GM12864 (cell line): Measurements from ENCODE around the gene OSM.

Experiments used
- DNase-seq: peaks from one replicate; pipeline ENCODE4 v3.0.0-alpha.2; 2011; ENCODE audit warnings: low read depth
- H3K4me3 ChIP-seq: 2 replicates; pipeline ENCODE4 v1.5.1; 2011; ENCODE audit warnings: mild to moderate bottlenecking, low read depth, low read length, control low read depth
- CTCF ChIP-seq: IDR thresholded peaks from 2 replicates; pipeline ENCODE4 v1.5.1; 2011; ENCODE audit warnings: low read depth, mild to moderate bottlenecking, moderate library complexity, low read length, control low read depth, inconsistent platforms; ENCODE audit errors: missing control alignments

Gene OSM

GRCh38 chr22:30277547-30278344, 11.1 kb upstream of the OSM start:
- no peak for TF ChIP-seq CTCF
- no peak for DNase-seq
- H3K4me3 ChIP-seq: no peak overlapping the region

GRCh38 chr22:30276039-30276438, 9.4 kb upstream of the OSM start:
- no peak overlapping the region for H3K4me3 ChIP-seq
- no peak for DNase-seq

GRCh38 chr22:30275625-30276024, 9.0 kb upstream of the OSM start:
- no peak for TF ChIP-seq CTCF
- H3K4me3 ChIP-seq: no peak overlapping the region

More at GRCh38 chr22:30276039-30276438, 9.4 kb upstream of the OSM start:
- no peak for TF ChIP-seq CTCF

GRCh38 chr22:30274437-30274812, 7.8 kb upstream of the OSM start:
- no peak for TF ChIP-seq CTCF
- no peak for DNase-seq
- no peak overlapping the region for H3K4me3 ChIP-seq

More at GRCh38 chr22:30275625-30276024, 9.0 kb upstream of the OSM start:
- no peak for DNase-seq

GRCh38 chr22:30273711-30274436, 7.2 kb upstream of the OSM start:
- DNase-seq: no peak
- TF ChIP-seq CTCF: no peak
- no peak overlapping the region for H3K4me3 ChIP-seq

GRCh38 chr22:30272781-30273601, 6.3 kb upstream of the OSM start:
- no peak for TF ChIP-seq CTCF
- DNase-seq: no peak

More at GRCh38 chr22:30272781-30273601, 6.3 kb upstream of the OSM start:
- no peak overlapping the region for H3K4me3 ChIP-seq
